Muscle of leg (tissue), 11 donors: ENCODE results near the gene NINJ1. TPM values are rescaled to one million over a fixed set of nuclear protein-coding genes. Genes with fewer than 3 reads are reported as not detected.
"Not testable (repeated sequence)": the region's sequence is repeated elsewhere in the genome, so short reads cannot be mapped to it uniquely, and the experiment has no call there.

Source experiments
- DNase-seq: peaks from one replicate; pipeline ENCODE4 v3.0.0; 2013
- H3K27ac ChIP-seq: one replicate; pipeline ENCODE4 v1.5.1; 2013; ENCODE audit warnings: mild to moderate bottlenecking, low read length, control low read depth
- H3K27me3 ChIP-seq: one replicate; pipeline ENCODE4 v1.6.1; 2013; ENCODE audit warnings: low read length; ENCODE audit not compliant: control insufficient read depth, insufficient read depth
- H3K36me3 ChIP-seq: one replicate; pipeline ENCODE4 v1.6.1; 2013; ENCODE audit warnings: low read length; ENCODE audit not compliant: control insufficient read depth, insufficient read depth
- H3K4me1 ChIP-seq: one replicate; pipeline ENCODE4 v1.6.1; 2013; ENCODE audit warnings: low read length; ENCODE audit not compliant: control insufficient read depth, insufficient read depth
- H3K4me3 ChIP-seq: one replicate; pipeline ENCODE4 v1.5.1; 2013; ENCODE audit warnings: low read length, control low read depth
- H3K9me3 ChIP-seq: replicated peaks from 2 replicates; pipeline ENCODE4 v1.6.1; 2013; ENCODE audit warnings: low read depth, low read length; ENCODE audit not compliant: control insufficient read depth
- WGBS: methylation state at CpG from one replicate; pipeline ENCODE4 v1.1.5; 2013; ENCODE audit warnings: missing lambda C conversion rate; ENCODE audit not compliant: insufficient coverage; 5-methylcytosine and 5-hydroxymethylcytosine counted together
- polyA plus RNA-seq, 8 donors: library from polyadenylated mRNA; unstranded; fragments of 120-200 nt; gene quantifications; one replicate each; pipeline versions ENCODE4 v1.2.1 to v1.2.3, GENCODE V29; 2013; ENCODE audit warnings: inconsistent platforms in 1 of 8, low replicate concordance in 1 of 8; ENCODE audit not compliant: insufficient read length in 8 of 8, insufficient read depth in 1 of 8
- total RNA-seq: library from RNA; stranded (reverse); fragments of 120-200 nt; gene quantifications from one replicate; pipeline ENCODE4 v1.2.4, GENCODE V29; 2013

Gene NINJ1
- total and polyA plus RNA-seq, 9 donors: 23.9 to 39.8 (median 28.1) TPM

GRCh38 chr9:93147632-93148031, 13.6 kb upstream of the NINJ1 start:
- no CpG with 5 or more reads among the region's 2 CpGs for WGBS

GRCh38 chr9:93146696-93147095, 12.6 kb upstream of the NINJ1 start:
- H3K27ac ChIP-seq, H3K27me3 ChIP-seq, H3K4me3 ChIP-seq, DNase-seq, H3K9me3 ChIP-seq, H3K36me3 ChIP-seq: not testable (repeated sequence)
- WGBS: no CpG with 5 or more reads among the region's 6 CpGs
- peaks cover 20% of the 10 kb centered on the region for H3K4me1 ChIP-seq

More at GRCh38 chr9:93147632-93148031, 13.6 kb upstream of the NINJ1 start:
- H3K36me3 ChIP-seq: no peaks in the 10 kb centered on the region
- no peak overlapping the region for H3K4me3 ChIP-seq
- no peaks in the 10 kb centered on the region for H3K27me3 ChIP-seq
- H3K9me3 ChIP-seq: no peaks in the 10 kb centered on the region
- no peak for DNase-seq
- H3K4me1 ChIP-seq: peaks cover 11% of the 10 kb centered on the region
- H3K27ac ChIP-seq: no peak overlapping the region

GRCh38 chr9:93143830-93144530, 9.9 kb upstream of the NINJ1 start:
- WGBS: 30% methylated on average over 12 of the region's 15 CpGs

GRCh38 chr9:93141771-93142483, 7.9 kb upstream of the NINJ1 start:
- WGBS: 67% methylated on average over 3 of the region's 8 CpGs
- DNase-seq: no peak
- H3K27ac ChIP-seq: no peak overlapping the region

More at GRCh38 chr9:93143830-93144530, 9.9 kb upstream of the NINJ1 start:
- Histone ChIP-seq H3K9me3 (no peaks in the 10 kb centered on the region), H3K4me3 (no peak overlapping the region), H3K27me3 (no peaks in the 10 kb centered on the region), H3K36me3 (no peaks in the 10 kb centered on the region), H3K27ac (peak overlapping the region; percentile 75), H3K4me1 (peaks cover 21% of the 10 kb centered on the region)
- peak; percentile 78 for DNase-seq

GRCh38 chr9:93139365-93140182, 5.5 kb upstream of the NINJ1 start:
- Histone ChIP-seq H3K27me3 (no peaks in the 10 kb centered on the region), H3K36me3 (no peaks in the 10 kb centered on the region), H3K27ac (no peak overlapping the region), H3K4me1 (peaks cover 34% of the 10 kb centered on the region), H3K4me3 (no peak overlapping the region), H3K9me3 (peaks cover 3% of the 10 kb centered on the region)
- 73% methylated on average over 14 of the region's 16 CpGs for WGBS
- DNase-seq: no peak

More at GRCh38 chr9:93141771-93142483, 7.9 kb upstream of the NINJ1 start:
- Histone ChIP-seq H3K27me3 (no peaks in the 10 kb centered on the region), H3K4me1 (peaks cover 21% of the 10 kb centered on the region), H3K9me3 (peaks cover 3% of the 10 kb centered on the region), H3K36me3 (no peaks in the 10 kb centered on the region), H3K4me3 (no peak overlapping the region)

- WGBS: 61% methylated on average over 4 of the region's 7 CpGs
- H3K36me3 ChIP-seq: no peaks in the 10 kb centered on the region
- H3K27ac ChIP-seq: no peak overlapping the region
- H3K9me3 ChIP-seq: peaks cover 3% of the 10 kb centered on the region
- no peaks in the 10 kb centered on the region for H3K27me3 ChIP-seq
- DNase-seq: peak; percentile 17
- H3K4me3 ChIP-seq: no peak overlapping the region
- H3K4me1 ChIP-seq: peaks cover 31% of the 10 kb centered on the region
Observed at GRCh38 chr9:93138171-93138764, 4.2 kb upstream of the NINJ1 start.

- Histone ChIP-seq H3K27me3 (no peaks in the 10 kb centered on the region), H3K9me3 (peaks cover 3% of the 10 kb centered on the region), H3K27ac (no peak overlapping the region), H3K4me1 (peaks cover 37% of the 10 kb centered on the region), H3K4me3 (no peak overlapping the region), H3K36me3 (no peaks in the 10 kb centered on the region)
- whole genome bisulfite sequencing: 80% methylated on average over 6 of the region's 11 CpGs
- no peak for DNase-seq
Observed at GRCh38 chr9:93137362-93137761, 3.3 kb upstream of the NINJ1 start.

GRCh38 chr9:93136011-93136440, 2.0 kb upstream of the NINJ1 start:
- H3K4me1 ChIP-seq: peaks cover 43% of the 10 kb centered on the region
- peaks cover 3% of the 10 kb centered on the region for H3K9me3 ChIP-seq
- peak; percentile 67 for DNase-seq
- no peak overlapping the region for H3K27ac ChIP-seq
- H3K27me3 ChIP-seq: no peaks in the 10 kb centered on the region
- 52% methylated on average over 5 of the region's 11 CpGs for WGBS
- H3K4me3 ChIP-seq: no peak overlapping the region
- H3K36me3 ChIP-seq: no peaks in the 10 kb centered on the region

GRCh38 chr9:93134740-93135444, 841 bp upstream of the NINJ1 start:
- H3K27me3 ChIP-seq: no peaks in the 10 kb centered on the region
- H3K4me3 ChIP-seq: peak overlapping the region; percentile 71
- no peak for DNase-seq
- peaks cover 3% of the 10 kb centered on the region for H3K9me3 ChIP-seq
- WGBS: 84% methylated on average over 5 of the region's 14 CpGs
- peak overlapping the region; percentile 94 for H3K27ac ChIP-seq
- peaks cover 5% of the 10 kb centered on the region for H3K36me3 ChIP-seq
- H3K4me1 ChIP-seq: peaks cover 54% of the 10 kb centered on the region
